ENCODE results near the gene KLF4. TPM values are rescaled to one million over a fixed set of nuclear protein-coding genes. Genes with fewer than 3 reads are reported as not detected.

Gene KLF4
- total RNA-seq, 6 donors from 2014 or later = 50.3 to 213 (median 104) TPM

DNA sequence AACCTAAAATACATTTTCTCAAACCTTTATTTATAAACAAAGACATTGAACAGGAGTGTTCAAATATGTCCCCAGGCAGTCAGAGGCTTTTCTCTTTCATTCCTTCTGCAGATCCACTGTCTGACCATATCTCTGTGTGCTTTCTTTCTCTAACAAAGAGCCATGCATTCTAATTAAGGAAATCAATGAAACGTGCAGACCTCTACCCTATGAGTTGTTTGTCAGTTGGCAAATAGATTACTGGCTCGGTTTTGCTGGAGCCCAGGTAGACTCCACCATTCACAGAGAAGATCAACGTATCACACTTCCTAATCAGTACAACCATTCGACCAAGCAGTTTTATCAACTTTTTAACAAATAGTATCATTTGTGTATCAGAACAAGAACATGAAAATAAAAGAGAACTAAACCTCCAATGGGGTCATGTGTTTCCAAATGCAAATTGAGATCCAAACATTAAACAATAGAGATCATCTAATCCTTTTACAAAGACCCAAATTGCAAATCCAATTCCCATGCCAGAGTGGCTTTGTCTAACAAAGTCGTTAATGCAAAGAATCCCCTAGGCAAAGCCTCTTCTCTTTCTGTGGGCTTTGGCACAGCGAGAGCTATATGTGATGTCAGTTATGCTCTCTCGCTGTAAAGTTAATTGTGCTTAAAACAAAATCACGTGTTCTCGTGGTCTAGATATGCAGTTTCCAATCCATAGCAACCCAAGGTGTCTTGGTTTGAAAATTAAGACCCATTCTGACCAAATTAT, 16.8 kb downstream of the KLF4 start:
- Histone ChIP-seq H3K9me3 (no peaks in the 10 kb centered on the region), H3K4me3 (no peak overlapping the region), H3K27me3 (no peaks in the 10 kb centered on the region), H3K36me3 (no peaks in the 10 kb centered on the region), H3K4me1 (no peaks in the 10 kb centered on the region), H3K27ac (no peak overlapping the region)
- WGBS, 2 donors = 73% methylated on average over 9 of the region's 9 CpGs
- TF ChIP-seq, protein P1, sequence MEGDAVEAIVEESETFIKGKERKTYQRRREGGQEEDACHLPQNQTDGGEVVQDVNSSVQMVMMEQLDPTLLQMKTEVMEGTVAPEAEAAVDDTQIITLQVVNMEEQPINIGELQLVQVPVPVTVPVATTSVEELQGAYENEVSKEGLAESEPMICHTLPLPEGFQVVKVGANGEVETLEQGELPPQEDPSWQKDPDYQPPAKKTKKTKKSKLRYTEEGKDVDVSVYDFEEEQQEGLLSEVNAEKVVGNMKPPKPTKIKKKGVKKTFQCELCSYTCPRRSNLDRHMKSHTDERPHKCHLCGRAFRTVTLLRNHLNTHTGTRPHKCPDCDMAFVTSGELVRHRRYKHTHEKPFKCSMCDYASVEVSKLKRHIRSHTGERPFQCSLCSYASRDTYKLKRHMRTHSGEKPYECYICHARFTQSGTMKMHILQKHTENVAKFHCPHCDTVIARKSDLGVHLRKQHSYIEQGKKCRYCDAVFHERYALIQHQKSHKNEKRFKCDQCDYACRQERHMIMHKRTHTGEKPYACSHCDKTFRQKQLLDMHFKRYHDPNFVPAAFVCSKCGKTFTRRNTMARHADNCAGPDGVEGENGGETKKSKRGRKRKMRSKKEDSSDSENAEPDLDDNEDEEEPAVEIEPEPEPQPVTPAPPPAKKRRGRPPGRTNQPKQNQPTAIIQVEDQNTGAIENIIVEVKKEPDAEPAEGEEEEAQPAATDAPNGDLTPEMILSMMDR (IDR thresholded peaks at IDR 0.05) = no peak
- TF ChIP-seq POLR2A (IDR thresholded peaks at IDR 0.05) = no peak
- no peak for TF ChIP-seq POLR2AphosphoS5 (IDR thresholded peaks at IDR 0.05)
- no peak for TF ChIP-seq EP300 (IDR thresholded peaks at IDR 0.05)
- ATAC-seq (ENCODE audit: low FRiP score in 2 of 2) (no peak), DNase-seq (no peak)

DNA sequence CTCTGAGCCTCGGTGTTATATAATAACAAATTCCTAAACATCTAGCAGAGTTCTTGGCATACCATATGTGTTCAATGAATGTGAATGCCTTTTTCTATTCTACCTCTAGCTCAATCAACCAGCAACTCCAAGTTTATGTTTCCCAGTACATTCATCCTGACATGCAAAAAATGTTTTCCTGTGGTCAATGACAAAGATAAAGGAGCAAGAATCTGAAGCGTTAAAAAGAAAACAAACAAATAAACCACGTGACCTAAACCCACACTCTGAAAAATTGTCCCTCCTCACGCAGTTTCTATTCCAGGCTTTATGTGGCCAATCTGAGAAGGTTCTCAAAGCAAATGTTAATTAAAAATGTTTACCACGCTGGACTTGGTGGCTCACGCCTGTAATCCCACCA, 18.0 kb downstream of the KLF4 start:
- Histone ChIP-seq H3K27ac (no peak overlapping the region), H3K36me3 (no peaks in the 10 kb centered on the region), H3K9me3 (no peaks in the 10 kb centered on the region), H3K4me3 (no peak overlapping the region), H3K27me3 (no peaks in the 10 kb centered on the region), H3K4me1 (no peaks in the 10 kb centered on the region)
- WGBS, 2 donors = 81 to 84% methylated on average over 6 of the region's 6 CpGs
- DNase-seq (no peak), ATAC-seq (ENCODE audit: low FRiP score in 2 of 2) (no peak)
- no peak for TF ChIP-seq POLR2AphosphoS5 (IDR thresholded peaks at IDR 0.05)
- TF ChIP-seq, protein P1 (IDR thresholded peaks at IDR 0.05) = no peak
- no peak for TF ChIP-seq POLR2A (IDR thresholded peaks at IDR 0.05)
- no peak for TF ChIP-seq EP300 (IDR thresholded peaks at IDR 0.05)

DNA sequence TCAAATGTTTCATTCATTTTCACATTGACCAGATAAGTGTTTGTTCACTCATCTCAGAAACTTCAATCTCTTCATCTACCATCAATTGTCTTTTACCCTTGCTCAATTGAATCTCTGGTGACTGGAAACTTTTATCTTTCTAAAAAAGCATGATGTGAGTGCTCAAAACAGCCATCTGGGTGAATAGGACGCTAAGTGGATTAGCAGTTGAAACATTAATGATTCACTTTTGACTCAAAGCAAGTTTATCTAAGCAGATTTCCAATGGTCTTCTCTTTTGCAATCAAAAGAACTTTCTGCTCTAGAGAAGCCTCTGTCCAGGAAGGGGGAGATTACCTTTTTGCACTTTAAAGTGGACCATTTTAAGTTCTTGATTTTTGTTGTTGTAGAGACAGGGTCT, 22.2 kb downstream of the KLF4 start:
- H3K4me3 ChIP-seq = no peak overlapping the region
- H3K9me3 ChIP-seq = no peaks in the 10 kb centered on the region
- DNase-seq = no peak
- no peak for ATAC-seq (ENCODE audit: low FRiP score in 2 of 2)
- peaks cover 10 to 15% (median 12%) of the 10 kb centered on the region in 4 donors for H3K4me1 ChIP-seq
- H3K27me3 ChIP-seq = no peaks in the 10 kb centered on the region
- TF ChIP-seq, protein P1 (IDR thresholded peaks at IDR 0.05) = no peak
- TF ChIP-seq EP300 (IDR thresholded peaks at IDR 0.05) (no peak), POLR2A (IDR thresholded peaks at IDR 0.05) (no peak), POLR2AphosphoS5 (IDR thresholded peaks at IDR 0.05) (no peak)
- WGBS, 2 donors = 92 to 94% methylated on average over 1 of the region's 1 CpG
- no peak overlapping the region for H3K27ac ChIP-seq
- H3K36me3 ChIP-seq = no peaks in the 10 kb centered on the region

DNA sequence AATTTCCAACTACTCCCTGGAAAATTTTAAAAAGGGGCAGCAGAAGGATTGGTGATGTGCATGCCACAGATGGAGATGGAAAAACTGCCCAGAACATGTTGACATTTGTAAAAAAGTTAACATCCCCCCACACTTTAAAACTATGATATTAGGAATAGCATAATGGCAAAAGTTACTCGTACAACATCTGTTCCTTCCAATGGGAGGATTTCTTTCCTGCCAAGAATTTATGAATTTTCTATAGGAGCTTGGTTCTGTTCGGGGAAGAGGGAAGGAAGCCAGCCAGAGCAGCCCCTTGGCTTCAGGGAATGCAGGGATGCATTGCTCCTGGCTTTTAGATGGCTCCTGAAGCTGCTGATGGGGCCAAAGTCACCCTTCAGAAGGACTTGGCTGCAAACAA, 22.7 kb downstream of the KLF4 start:
- no peak overlapping the region for H3K27ac ChIP-seq
- H3K4me1 ChIP-seq = peaks cover 10 to 15% (median 12%) of the 10 kb centered on the region in 4 donors
- no peaks in the 10 kb centered on the region for H3K9me3 ChIP-seq
- no peak for ATAC-seq (ENCODE audit: low FRiP score in 2 of 2)
- no peak for DNase-seq
- H3K4me3 ChIP-seq = no peak overlapping the region
- 77 to 85% methylated on average over 2 of the region's 2 CpGs for WGBS, 2 donors
- no peaks in the 10 kb centered on the region for H3K36me3 ChIP-seq
- TF ChIP-seq POLR2AphosphoS5 (IDR thresholded peaks at IDR 0.05) (no peak), POLR2A (IDR thresholded peaks at IDR 0.05) (no peak), EP300 (IDR thresholded peaks at IDR 0.05) (no peak)
- TF ChIP-seq, protein P1 (IDR thresholded peaks at IDR 0.05) = no peak
- H3K27me3 ChIP-seq = no peaks in the 10 kb centered on the region

All from upper lobe of left lung (tissue), 6 donors.